Dendritic cell treated with granulocyte-macrophage colony-stimulating factor and Interleukin-4, amounts not matched to agents 40 ng/mL and 50 ng/mL, for 4 days (primary cell): ENCODE measurements around the gene GPR39.

Source experiments
- H3K27ac Mint-ChIP-seq: one replicate; pipeline ENCODE4 v1.8.0; 2022; ENCODE audit warnings: mild to moderate bottlenecking, mixed read lengths
- H3K27me3 Mint-ChIP-seq: one replicate; pipeline ENCODE4 v1.8.0; 2022; ENCODE audit warnings: mild to moderate bottlenecking, mixed read lengths
- H3K36me3 Mint-ChIP-seq: one replicate; pipeline ENCODE4 v1.8.0; 2022; ENCODE audit warnings: low read depth, mixed read lengths
- H3K4me1 Mint-ChIP-seq: one replicate; pipeline ENCODE4 v1.8.0; 2022; ENCODE audit warnings: low read depth, mixed read lengths
- H3K4me3 Mint-ChIP-seq: one replicate; pipeline ENCODE4 v1.8.0; 2022; ENCODE audit warnings: mild to moderate bottlenecking, moderate library complexity, mixed read lengths
- H3K9me3 Mint-ChIP-seq: one replicate; pipeline ENCODE4 v1.8.0; 2022; ENCODE audit warnings: mixed read lengths
- intact Hi-C: fragments of 100-400 bp; cut with micrococcal nuclease; formaldehyde crosslinking; loops from one replicate; pipeline ENCODE4 v1.15.0; 2022

GPR39 gene

GRCh38 chr2:132586835-132587234 lies 170.2 kb downstream of the GPR39 start:
- H3K4me1 Mint-ChIP-seq: peaks cover 9% of the 10 kb centered on the region
- H3K27ac Mint-ChIP-seq: no peak overlapping the region
- no peaks in the 10 kb centered on the region for H3K36me3 Mint-ChIP-seq
- intact Hi-C loops: no loop called here
- no peak overlapping the region for H3K4me3 Mint-ChIP-seq
- no peaks in the 10 kb centered on the region for H3K9me3 Mint-ChIP-seq
- peaks cover 26% of the 10 kb centered on the region for H3K27me3 Mint-ChIP-seq

GRCh38 chr2:132588576-132588975 lies 172.0 kb downstream of the GPR39 start:
- no peaks in the 10 kb centered on the region for H3K36me3 Mint-ChIP-seq
- no peak overlapping the region for H3K4me3 Mint-ChIP-seq
- no peak overlapping the region for H3K27ac Mint-ChIP-seq
- H3K27me3 Mint-ChIP-seq: peaks cover 33% of the 10 kb centered on the region
- H3K4me1 Mint-ChIP-seq: peaks cover 9% of the 10 kb centered on the region
- no peaks in the 10 kb centered on the region for H3K9me3 Mint-ChIP-seq
- intact Hi-C loops: no loop called here

GRCh38 chr2:132589111-132589830 lies 172.7 kb downstream of the GPR39 start:
- peaks cover 3% of the 10 kb centered on the region for H3K4me1 Mint-ChIP-seq
- no peaks in the 10 kb centered on the region for H3K36me3 Mint-ChIP-seq
- intact Hi-C loops: no loop called here
- no peak overlapping the region for H3K27ac Mint-ChIP-seq
- H3K27me3 Mint-ChIP-seq: peaks cover 40% of the 10 kb centered on the region
- H3K4me3 Mint-ChIP-seq: no peak overlapping the region
- H3K9me3 Mint-ChIP-seq: no peaks in the 10 kb centered on the region

- no peaks in the 10 kb centered on the region for H3K9me3 Mint-ChIP-seq
- no peak overlapping the region for H3K27ac Mint-ChIP-seq
- H3K4me3 Mint-ChIP-seq: no peak overlapping the region
- no peaks in the 10 kb centered on the region for H3K36me3 Mint-ChIP-seq
- intact Hi-C loops: no loop called here
- no peaks in the 10 kb centered on the region for H3K4me1 Mint-ChIP-seq
- H3K27me3 Mint-ChIP-seq: peaks cover 41% of the 10 kb centered on the region
Observed at GRCh38 chr2:132589966-132590365, 173.4 kb downstream of the GPR39 start.

- intact Hi-C loops: no loop called here
- no peaks in the 10 kb centered on the region for H3K9me3 Mint-ChIP-seq
- H3K27ac Mint-ChIP-seq: no peak overlapping the region
- no peaks in the 10 kb centered on the region for H3K4me1 Mint-ChIP-seq
- H3K4me3 Mint-ChIP-seq: no peak overlapping the region
- peaks cover 37% of the 10 kb centered on the region for H3K27me3 Mint-ChIP-seq
- no peaks in the 10 kb centered on the region for H3K36me3 Mint-ChIP-seq
Observed at GRCh38 chr2:132593171-132593570, 176.6 kb downstream of the GPR39 start.

GRCh38 chr2:132595186-132595585 lies 178.6 kb downstream of the GPR39 start:
- no peaks in the 10 kb centered on the region for H3K4me1 Mint-ChIP-seq
- no peak overlapping the region for H3K4me3 Mint-ChIP-seq
- intact Hi-C loops: no loop called here
- no peaks in the 10 kb centered on the region for H3K36me3 Mint-ChIP-seq
- H3K9me3 Mint-ChIP-seq: no peaks in the 10 kb centered on the region
- peaks cover 36% of the 10 kb centered on the region for H3K27me3 Mint-ChIP-seq
- H3K27ac Mint-ChIP-seq: no peak overlapping the region

- intact Hi-C loops: no loop called here
- no peaks in the 10 kb centered on the region for H3K4me1 Mint-ChIP-seq
- H3K9me3 Mint-ChIP-seq: no peaks in the 10 kb centered on the region
Observed at GRCh38 chr2:132595693-132596092, 179.1 kb downstream of the GPR39 start.

GRCh38 chr2:132597166-132597565 lies 180.6 kb downstream of the GPR39 start:
- Mint-ChIP-seq H3K36me3 (no peaks in the 10 kb centered on the region), H3K4me3 (no peak overlapping the region), H3K27me3 (peaks cover 40% of the 10 kb centered on the region), H3K4me1 (no peaks in the 10 kb centered on the region), H3K27ac (no peak overlapping the region), H3K9me3 (no peaks in the 10 kb centered on the region)
- intact Hi-C loops: no loop called here

More at GRCh38 chr2:132595693-132596092, 179.1 kb downstream of the GPR39 start:
- no peak overlapping the region for H3K27ac Mint-ChIP-seq
- H3K27me3 Mint-ChIP-seq: peaks cover 38% of the 10 kb centered on the region
- H3K4me3 Mint-ChIP-seq: no peak overlapping the region
- H3K36me3 Mint-ChIP-seq: no peaks in the 10 kb centered on the region

- Mint-ChIP-seq H3K27me3 (peaks cover 42% of the 10 kb centered on the region), H3K9me3 (no peaks in the 10 kb centered on the region), H3K36me3 (no peaks in the 10 kb centered on the region), H3K4me3 (no peak overlapping the region), H3K4me1 (no peaks in the 10 kb centered on the region), H3K27ac (no peak overlapping the region)
- intact Hi-C loops: no loop called here
Observed at GRCh38 chr2:132597831-132598230, 181.2 kb downstream of the GPR39 start.

GRCh38 chr2:132598536-132598935 lies 181.9 kb downstream of the GPR39 start:
- intact Hi-C loops: no loop called here
- no peaks in the 10 kb centered on the region for H3K36me3 Mint-ChIP-seq
- peaks cover 39% of the 10 kb centered on the region for H3K27me3 Mint-ChIP-seq
- no peak overlapping the region for H3K27ac Mint-ChIP-seq
- no peaks in the 10 kb centered on the region for H3K9me3 Mint-ChIP-seq
- H3K4me1 Mint-ChIP-seq: no peaks in the 10 kb centered on the region
- no peak overlapping the region for H3K4me3 Mint-ChIP-seq

- Mint-ChIP-seq H3K9me3 (no peaks in the 10 kb centered on the region), H3K27ac (no peak overlapping the region), H3K27me3 (peaks cover 34% of the 10 kb centered on the region), H3K36me3 (no peaks in the 10 kb centered on the region), H3K4me1 (no peaks in the 10 kb centered on the region), H3K4me3 (no peak overlapping the region)
- intact Hi-C loops: no loop called here
Observed at GRCh38 chr2:132599556-132599955, 183.0 kb downstream of the GPR39 start.

- Mint-ChIP-seq H3K36me3 (no peaks in the 10 kb centered on the region), H3K4me3 (no peak overlapping the region), H3K9me3 (no peaks in the 10 kb centered on the region), H3K27me3 (peaks cover 25% of the 10 kb centered on the region), H3K27ac (no peak overlapping the region), H3K4me1 (no peaks in the 10 kb centered on the region)
- intact Hi-C loops: no loop called here
Observed at GRCh38 chr2:132604561-132604960, 188.0 kb downstream of the GPR39 start.

- intact Hi-C loops: no loop called here
- H3K27ac Mint-ChIP-seq: no peak overlapping the region
Observed at GRCh38 chr2:132605236-132606180, 188.9 kb downstream of the GPR39 start.

GRCh38 chr2:132606649-132607048 lies 190.0 kb downstream of the GPR39 start:
- no peak overlapping the region for H3K27ac Mint-ChIP-seq
- H3K4me1 Mint-ChIP-seq: no peaks in the 10 kb centered on the region
- H3K27me3 Mint-ChIP-seq: peaks cover 19% of the 10 kb centered on the region
- H3K4me3 Mint-ChIP-seq: no peak overlapping the region
- no peaks in the 10 kb centered on the region for H3K9me3 Mint-ChIP-seq
- intact Hi-C loops: no loop called here
- no peaks in the 10 kb centered on the region for H3K36me3 Mint-ChIP-seq

More at GRCh38 chr2:132605236-132606180, 188.9 kb downstream of the GPR39 start:
- Mint-ChIP-seq H3K27me3 (peaks cover 22% of the 10 kb centered on the region), H3K4me1 (no peaks in the 10 kb centered on the region), H3K4me3 (no peak overlapping the region), H3K36me3 (no peaks in the 10 kb centered on the region), H3K9me3 (no peaks in the 10 kb centered on the region)
